Nephron progenitor cell (in vitro differentiated cells): ENCODE results near the gene CHPF2.

Source experiments
- DNase-seq: peaks from one replicate; pipeline ENCODE4 v3.0.0; 2021
- H3K27ac Mint-ChIP-seq: 2 replicates; pipeline ENCODE4 v1.8.0; 2021; ENCODE audit warnings: mild to moderate bottlenecking, moderate library complexity, mixed read lengths
- H3K27me3 Mint-ChIP-seq: 2 replicates; pipeline ENCODE4 v1.8.0; 2021; ENCODE audit warnings: mild to moderate bottlenecking, low read depth, mixed read lengths; ENCODE audit not compliant: poor library complexity
- H3K36me3 Mint-ChIP-seq: 2 replicates; pipeline ENCODE4 v1.8.0; 2021; ENCODE audit warnings: low read depth, mixed read lengths
- H3K4me1 Mint-ChIP-seq: 2 replicates; pipeline ENCODE4 v1.8.0; 2021; ENCODE audit warnings: mixed read lengths
- H3K4me3 Mint-ChIP-seq: 2 replicates; pipeline ENCODE4 v1.8.0; 2021; ENCODE audit warnings: mild to moderate bottlenecking, moderate library complexity, mixed read lengths
- H3K9me3 Mint-ChIP-seq: 2 replicates; pipeline ENCODE4 v1.8.0; 2021; ENCODE audit warnings: mild to moderate bottlenecking, moderate library complexity, mixed read lengths
- CTCF ChIP-seq: fragments of 200-600 bp; sonication (generic); IDR thresholded peaks from 2 replicates; pipeline ENCODE4 v1.5.0; 2021; ENCODE audit warnings: antibody characterized with exemption

CHPF2 gene

GRCh38 chr7:151249034-151249731 is 16.9 kb downstream of the CHPF2 start:
- H3K27ac Mint-ChIP-seq = no peak overlapping the region
- H3K4me1 Mint-ChIP-seq = peaks cover 83% of the 10 kb centered on the region
- H3K36me3 Mint-ChIP-seq = no peaks in the 10 kb centered on the region
- TF ChIP-seq CTCF = no peak
- no peaks in the 10 kb centered on the region for H3K9me3 Mint-ChIP-seq
- DNase-seq = no peak
- H3K27me3 Mint-ChIP-seq = peaks cover 14% of the 10 kb centered on the region
- H3K4me3 Mint-ChIP-seq = peak overlapping the region; percentile 74

GRCh38 chr7:151249732-151250072 is 17.4 kb downstream of the CHPF2 start:
- H3K4me3 Mint-ChIP-seq = peak overlapping the region; percentile 74
- H3K36me3 Mint-ChIP-seq = no peaks in the 10 kb centered on the region
- H3K27me3 Mint-ChIP-seq = peaks cover 11% of the 10 kb centered on the region
- peaks cover 83% of the 10 kb centered on the region for H3K4me1 Mint-ChIP-seq
- TF ChIP-seq CTCF = no peak
- H3K27ac Mint-ChIP-seq = no peak overlapping the region
- no peaks in the 10 kb centered on the region for H3K9me3 Mint-ChIP-seq
- peak; percentile 38 for DNase-seq

- Mint-ChIP-seq H3K4me3 (peak overlapping the region; percentile 77), H3K27ac (no peak overlapping the region), H3K36me3 (no peaks in the 10 kb centered on the region), H3K4me1 (peaks cover 87% of the 10 kb centered on the region), H3K9me3 (no peaks in the 10 kb centered on the region), H3K27me3 (peaks cover 17% of the 10 kb centered on the region)
- TF ChIP-seq CTCF = no peak
- no peak for DNase-seq
Measured at GRCh38 chr7:151250181-151251132, 18.2 kb downstream of the CHPF2 start.

GRCh38 chr7:151251328-151251688 is 19.0 kb downstream of the CHPF2 start:
- Mint-ChIP-seq H3K9me3 (no peaks in the 10 kb centered on the region), H3K4me1 (peaks cover 86% of the 10 kb centered on the region), H3K27ac (peak overlapping the region; percentile 52), H3K27me3 (peaks cover 21% of the 10 kb centered on the region), H3K36me3 (no peaks in the 10 kb centered on the region), H3K4me3 (peak overlapping the region; percentile 77)
- TF ChIP-seq CTCF = no peak
- no peak for DNase-seq

- DNase-seq = peak; percentile 85
- Mint-ChIP-seq H3K4me1 (peaks cover 86% of the 10 kb centered on the region), H3K27ac (peak overlapping the region; percentile 100), H3K27me3 (peaks cover 25% of the 10 kb centered on the region), H3K9me3 (no peaks in the 10 kb centered on the region), H3K36me3 (no peaks in the 10 kb centered on the region), H3K4me3 (peak overlapping the region; percentile 88)
- TF ChIP-seq CTCF = no peak
Measured at GRCh38 chr7:151251689-151252560, 19.6 kb downstream of the CHPF2 start.
